Subcutaneous abdominal adipose tissue (tissue), 5 donors: ENCODE data around the gene HHATL.

ENCODE experiments used
- H3K27ac ChIP-seq: one replicate; pipeline ENCODE4 v1.7.0; 2013; ENCODE audit warnings: low read depth, mild to moderate bottlenecking, inconsistent platforms, low read length, moderate library complexity
- H3K27me3 ChIP-seq, 5 donors: one replicate each; pipeline ENCODE4 v1.7.0; 2013; ENCODE audit warnings: low read length in 5 of 5, inconsistent platforms in 1 of 5; ENCODE audit not compliant: control insufficient read depth in 5 of 5, insufficient read depth in 4 of 5
- H3K36me3 ChIP-seq, 5 donors: one replicate each; pipeline ENCODE4 v1.7.0; 2013; ENCODE audit warnings: low read length in 5 of 5; ENCODE audit not compliant: control insufficient read depth in 5 of 5, insufficient read depth in 5 of 5
- H3K4me1 ChIP-seq, 5 donors: one replicate each; pipeline ENCODE4 v1.7.0; 2013; ENCODE audit warnings: low read length in 5 of 5, mild to moderate bottlenecking in 3 of 5, moderate library complexity in 1 of 5; ENCODE audit not compliant: control insufficient read depth in 5 of 5, insufficient read depth in 5 of 5
- H3K4me3 ChIP-seq, 5 donors: one replicate each; pipeline ENCODE4 v1.7.0; 2013; ENCODE audit warnings: low read length in 5 of 5, low read depth in 1 of 5
- H3K9ac ChIP-seq, 5 donors: one replicate each; pipeline ENCODE4 v1.7.0; 2013; ENCODE audit warnings: low read length in 5 of 5, mild to moderate bottlenecking in 4 of 5, moderate library complexity in 3 of 5
- H3K9me3 ChIP-seq, 5 donors: one replicate each; pipeline ENCODE4 v1.7.0; 2013; ENCODE audit warnings: low read length in 5 of 5; ENCODE audit not compliant: control insufficient read depth in 5 of 5
- donor health status: healthy.
- donor health status: healthy.
- donor health status: healthy.
- donor health status: healthy.
- donor health status: healthy.

The HHATL gene

DNA sequence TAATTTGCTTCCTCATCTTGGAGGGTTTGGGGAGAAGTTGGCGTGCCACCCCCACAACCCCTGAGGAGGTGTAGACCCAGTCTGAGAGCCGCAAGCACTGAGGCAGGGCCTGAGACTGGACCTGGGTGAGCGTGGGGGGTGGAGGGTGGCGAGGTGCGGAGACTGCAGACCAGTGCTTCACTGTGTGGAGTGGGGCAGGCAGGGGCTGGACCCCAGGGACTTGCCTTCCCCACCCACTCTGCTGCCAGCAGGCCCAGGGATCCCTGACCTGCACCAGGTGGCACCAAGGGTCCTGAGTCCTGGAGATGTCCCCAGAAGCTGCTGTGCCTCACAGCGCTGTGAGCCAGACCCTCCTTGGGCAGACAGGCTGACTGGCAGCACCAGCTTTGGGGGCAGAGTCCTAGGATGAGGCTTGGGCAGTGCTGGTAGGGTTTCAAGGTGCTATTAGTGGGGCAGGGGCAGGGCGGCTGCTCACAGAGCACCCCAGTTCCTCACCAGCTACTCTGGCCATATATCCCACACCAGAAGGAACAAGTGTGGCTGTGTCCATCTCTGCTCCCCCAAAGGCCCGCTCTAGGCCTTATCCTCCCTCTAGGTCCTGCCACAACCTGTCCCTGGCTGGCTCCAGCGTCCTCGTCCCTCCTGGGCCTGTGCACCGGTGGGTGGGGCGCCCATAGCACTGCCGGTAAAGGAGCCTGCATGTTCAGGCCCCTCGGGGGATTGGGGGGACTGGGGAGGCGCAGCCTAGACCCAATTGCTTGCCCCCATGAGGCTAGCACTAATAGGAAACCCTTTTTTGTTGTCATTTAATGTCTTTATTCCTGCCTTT, 37.3 kb downstream of the HHATL start:
- Histone ChIP-seq H3K27me3 (peaks cover 0 to 3% (median 0%) of the 10 kb centered on the region in 5 donors), H3K27ac (no peak overlapping the region), H3K9me3 (peaks cover 0 to 6% (median 0%) of the 10 kb centered on the region in 5 donors), H3K9ac (no peak overlapping the region), H3K4me3 (no peak overlapping the region), H3K36me3 (peaks cover 0 to 7% (median 0%) of the 10 kb centered on the region in 5 donors), H3K4me1 (peaks cover 0 to 20% (median 10%) of the 10 kb centered on the region in 5 donors)

DNA sequence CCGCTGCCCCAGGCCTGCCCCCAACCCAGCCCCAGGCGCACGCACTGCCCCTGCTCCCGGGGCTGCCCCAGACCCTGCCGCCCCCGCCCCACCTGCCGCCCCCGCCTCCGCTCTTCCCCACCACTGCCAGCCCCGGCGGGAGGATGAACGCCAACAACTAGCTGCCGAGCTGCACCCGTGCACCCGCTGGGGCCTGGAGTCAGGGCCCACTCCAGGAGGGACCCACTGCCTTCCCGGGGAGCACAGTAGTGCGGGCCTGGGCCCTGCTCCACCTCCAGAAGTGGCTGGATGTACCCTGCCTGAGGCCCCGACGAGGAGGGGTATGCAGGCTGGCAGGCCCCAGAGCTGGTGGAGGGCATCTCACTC, 38.2 kb downstream of the HHATL start:
- peaks cover 0 to 6% (median 0%) of the 10 kb centered on the region in 5 donors for H3K9me3 ChIP-seq
- H3K9ac ChIP-seq = no peak overlapping the region
- no peaks in the 10 kb centered on the region for H3K27me3 ChIP-seq
- H3K4me3 ChIP-seq = no peak overlapping the region
- H3K36me3 ChIP-seq = peaks cover 0 to 15% (median 7%) of the 10 kb centered on the region in 5 donors
- H3K4me1 ChIP-seq = peaks cover 0 to 20% (median 10%) of the 10 kb centered on the region in 5 donors
- H3K27ac ChIP-seq = no peak overlapping the region

DNA sequence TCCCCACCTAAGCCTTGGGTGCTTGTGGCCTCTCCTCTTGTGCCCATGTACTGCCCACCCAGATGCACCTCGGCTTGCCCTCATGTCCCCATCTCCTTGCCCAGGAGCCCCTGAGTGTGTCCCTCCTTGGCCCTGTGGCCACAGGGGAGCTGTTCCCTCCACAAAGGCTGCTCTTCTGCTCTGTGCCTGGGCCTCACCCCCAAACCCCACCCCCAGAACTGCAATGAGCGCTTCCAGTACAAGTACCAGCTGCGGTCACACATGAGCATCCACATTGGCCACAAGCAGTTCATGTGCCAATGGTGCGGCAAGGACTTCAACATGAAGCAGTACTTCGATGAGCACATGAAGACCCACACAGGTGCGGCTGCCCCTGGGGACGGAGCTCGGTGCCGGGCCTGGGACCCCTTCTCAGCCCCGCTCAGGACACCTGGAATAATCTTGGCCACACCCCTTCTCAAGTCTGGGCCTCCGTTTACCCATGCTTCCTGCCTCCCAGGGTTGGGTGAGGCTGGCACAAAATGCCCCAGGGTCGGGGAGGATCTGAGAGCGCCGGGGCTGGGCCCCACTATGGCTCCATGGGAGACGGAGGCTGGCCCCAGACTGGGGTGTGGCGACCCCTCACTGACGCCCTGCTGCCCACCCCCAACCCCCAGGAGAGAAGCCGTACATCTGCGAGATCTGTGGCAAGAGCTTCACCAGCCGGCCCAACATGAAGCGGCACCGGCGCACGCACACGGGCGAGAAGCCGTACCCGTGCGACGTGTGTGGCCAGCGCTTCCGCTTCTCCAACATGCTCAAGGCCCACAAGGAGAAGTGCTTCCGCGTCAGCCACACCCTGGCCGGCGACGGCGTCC, 38.8 kb downstream of the HHATL start:
- Histone ChIP-seq H3K36me3 (peaks cover 0 to 17% (median 7%) of the 10 kb centered on the region in 5 donors), H3K9ac (no peak overlapping the region), H3K4me3 (no peak overlapping the region), H3K27me3 (no peaks in the 10 kb centered on the region), H3K9me3 (peaks cover 0 to 6% (median 0%) of the 10 kb centered on the region in 5 donors), H3K27ac (no peak overlapping the region), H3K4me1 (peaks cover 0 to 20% (median 10%) of the 10 kb centered on the region in 5 donors)

DNA sequence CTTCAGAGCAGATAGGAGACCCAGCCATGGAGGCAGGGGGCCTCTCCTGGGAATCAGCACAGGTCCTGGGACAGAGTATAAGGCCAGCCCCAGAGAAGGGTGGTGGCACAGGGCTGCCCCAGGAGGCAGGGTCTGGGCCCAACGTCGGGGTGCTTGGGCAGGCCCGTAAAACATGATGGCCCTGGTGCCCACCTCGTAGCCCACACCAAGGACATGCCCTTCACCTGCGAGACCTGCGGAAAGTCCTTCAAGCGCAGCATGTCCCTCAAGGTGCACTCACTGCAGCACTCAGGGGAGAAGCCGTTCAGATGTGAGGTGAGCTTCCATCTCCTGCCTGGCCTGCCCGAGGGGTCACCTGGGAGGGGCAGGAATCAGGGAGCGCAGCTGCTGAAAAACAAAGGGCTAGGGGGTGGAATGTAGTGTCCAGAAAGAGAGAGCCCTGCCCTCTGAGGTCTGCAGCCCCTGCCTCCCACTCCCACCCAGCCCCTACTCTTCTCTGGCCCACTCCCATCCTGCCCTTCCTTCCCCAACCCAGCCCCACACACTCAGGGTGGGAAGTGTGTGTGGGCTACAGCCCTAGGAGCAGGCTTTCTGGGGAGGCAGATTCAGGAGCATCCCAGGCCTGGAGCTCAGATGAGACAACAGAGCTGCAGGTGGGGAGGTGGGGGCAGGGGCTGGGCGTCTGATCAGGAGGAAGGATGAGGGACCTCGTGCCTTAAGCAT, 39.6 kb downstream of the HHATL start:
- peaks cover 0 to 20% (median 10%) of the 10 kb centered on the region in 5 donors for H3K4me1 ChIP-seq

DNA sequence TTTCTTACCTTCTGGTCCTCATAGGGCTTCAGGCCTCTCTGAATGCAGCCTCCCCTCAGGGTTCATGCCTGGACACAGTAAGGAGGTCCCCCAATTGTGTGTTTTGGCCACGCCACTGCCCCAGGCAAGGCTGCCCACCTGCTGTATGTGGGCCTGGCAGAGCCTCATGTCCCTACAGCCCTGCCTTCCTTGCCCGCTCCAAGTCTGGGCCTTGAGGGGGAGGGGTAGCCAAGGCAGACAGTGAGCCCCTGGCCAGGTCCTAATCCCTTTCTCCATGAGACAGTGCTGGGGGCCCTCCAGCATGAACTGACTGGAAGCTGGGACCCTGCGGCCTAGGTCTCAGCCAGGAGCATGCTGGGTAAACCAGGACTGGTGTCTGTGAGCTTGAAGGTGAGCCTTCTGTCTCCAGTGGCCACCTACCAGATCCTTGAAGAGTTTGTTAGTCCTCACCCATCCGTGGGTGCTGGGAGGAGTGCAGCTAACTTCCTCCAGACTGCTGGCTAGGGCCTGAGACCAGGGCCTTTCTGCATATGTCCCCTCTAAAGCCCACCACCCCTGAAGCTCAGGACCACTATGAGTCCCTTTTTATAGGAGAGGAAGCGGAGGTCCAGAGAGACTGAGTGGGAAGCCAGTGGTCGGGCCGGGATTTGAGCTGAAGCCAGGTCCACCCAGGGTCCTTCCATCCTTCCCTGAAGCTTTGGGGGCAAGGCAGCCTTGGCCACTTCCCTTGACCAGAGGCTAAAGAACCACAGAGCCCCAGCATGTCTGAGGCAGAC, 40.4 kb downstream of the HHATL start:
- H3K27ac ChIP-seq = no peak overlapping the region
- H3K36me3 ChIP-seq = peaks cover 0 to 28% (median 17%) of the 10 kb centered on the region in 5 donors
- no peak overlapping the region for H3K9ac ChIP-seq
- H3K27me3 ChIP-seq = no peaks in the 10 kb centered on the region
- no peak overlapping the region for H3K4me3 ChIP-seq
- peaks cover 0 to 16% (median 9%) of the 10 kb centered on the region in 5 donors for H3K4me1 ChIP-seq
- H3K9me3 ChIP-seq = no peaks in the 10 kb centered on the region

More for the DNA sequence above, 39.6 kb downstream of the HHATL start:
- peaks cover 0 to 25% (median 16%) of the 10 kb centered on the region in 5 donors for H3K36me3 ChIP-seq
- no peaks in the 10 kb centered on the region for H3K9me3 ChIP-seq
- no peak overlapping the region for H3K9ac ChIP-seq
- no peak overlapping the region for H3K27ac ChIP-seq
- no peaks in the 10 kb centered on the region for H3K27me3 ChIP-seq
- H3K4me3 ChIP-seq = no peak overlapping the region

DNA sequence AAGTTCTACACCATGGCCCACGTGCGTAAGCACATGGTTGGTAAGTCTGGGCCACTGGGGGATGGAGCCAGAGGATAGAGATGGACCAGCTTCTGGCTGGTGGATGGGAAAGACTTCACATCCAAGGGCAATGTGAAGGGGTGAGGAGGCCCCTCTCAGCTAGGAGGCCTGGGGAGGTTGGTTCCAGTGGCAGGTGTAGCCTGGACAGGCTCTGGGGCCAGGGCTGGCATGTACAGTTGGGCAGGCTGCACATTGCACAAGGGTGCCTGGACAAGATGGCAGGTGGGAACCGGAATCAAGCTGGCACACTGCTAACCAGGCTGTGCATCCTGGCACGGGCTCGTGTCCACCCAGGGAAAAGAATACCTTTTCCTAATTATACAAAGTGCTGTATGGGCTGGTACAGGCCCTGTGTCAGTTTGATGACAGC, 41.0 kb downstream of the HHATL start:
- Histone ChIP-seq H3K4me1 (peaks cover 0 to 10% (median 6%) of the 10 kb centered on the region in 5 donors), H3K27me3 (no peaks in the 10 kb centered on the region), H3K9me3 (no peaks in the 10 kb centered on the region), H3K36me3 (peaks cover 0 to 28% (median 17%) of the 10 kb centered on the region in 5 donors), H3K27ac (no peak overlapping the region), H3K9ac (no peak overlapping the region), H3K4me3 (no peak overlapping the region)

DNA sequence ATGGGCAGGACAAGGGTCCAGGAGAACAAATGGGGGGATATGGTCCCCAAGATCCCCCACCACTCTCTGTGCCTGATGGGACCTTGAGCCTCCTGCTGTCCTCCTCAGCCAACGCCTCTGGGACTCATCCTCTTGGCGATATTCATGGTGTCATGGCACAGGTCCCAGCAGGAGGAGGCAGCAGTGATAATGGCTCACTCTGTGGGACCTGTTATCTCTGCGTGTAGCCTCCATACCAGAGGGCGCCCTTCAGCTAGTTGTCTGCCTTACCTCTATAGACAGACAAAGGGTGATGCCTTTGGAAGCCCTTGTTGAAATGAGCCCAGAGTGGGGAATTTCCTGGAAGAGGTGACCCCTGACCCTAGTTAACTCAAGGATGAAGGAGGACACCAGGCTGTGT, 41.7 kb downstream of the HHATL start:
- Histone ChIP-seq H3K27ac (no peak overlapping the region), H3K9ac (no peak overlapping the region)

DNA sequence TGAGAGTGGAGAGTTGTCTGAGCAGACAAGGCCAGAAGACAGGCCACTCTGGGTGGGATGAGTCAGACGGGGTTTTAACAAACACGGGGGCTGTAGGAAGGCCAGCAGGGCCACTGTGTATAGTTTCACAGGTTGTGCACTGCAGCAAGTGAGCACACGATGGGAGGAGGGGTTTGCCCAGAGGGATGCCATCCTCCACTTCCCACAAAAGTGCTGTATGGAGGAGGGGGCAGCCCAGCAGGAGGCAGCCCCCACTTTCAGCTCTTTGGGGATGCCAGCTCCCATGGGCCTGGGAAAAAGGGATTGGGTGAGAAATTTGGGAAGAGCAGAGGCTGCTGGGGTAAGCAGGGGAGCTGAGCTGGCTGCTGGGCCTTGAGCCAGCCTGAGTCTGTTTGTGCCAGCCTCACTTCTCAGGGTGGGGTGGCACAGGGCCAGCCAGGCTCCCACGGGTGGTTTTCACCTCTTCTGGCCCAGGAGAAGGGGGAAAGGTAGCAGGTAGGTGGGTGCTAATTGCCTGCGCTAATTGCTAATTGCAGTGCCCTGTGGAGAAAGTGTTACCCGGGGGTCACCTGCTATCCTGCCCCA, 42.4 kb downstream of the HHATL start:
- H3K9ac ChIP-seq = no peak overlapping the region
- H3K27me3 ChIP-seq = no peaks in the 10 kb centered on the region
- H3K4me3 ChIP-seq = no peak overlapping the region
- no peak overlapping the region for H3K27ac ChIP-seq
- H3K4me1 ChIP-seq = peaks cover 3 to 13% (median 10%) of the 10 kb centered on the region in 5 donors
- H3K9me3 ChIP-seq = no peaks in the 10 kb centered on the region
- peaks cover 0 to 28% (median 17%) of the 10 kb centered on the region in 5 donors for H3K36me3 ChIP-seq

More for the DNA sequence above, 41.7 kb downstream of the HHATL start:
- H3K4me3 ChIP-seq = no peak overlapping the region
- peaks cover 0 to 28% (median 17%) of the 10 kb centered on the region in 5 donors for H3K36me3 ChIP-seq
- H3K9me3 ChIP-seq = no peaks in the 10 kb centered on the region
- H3K4me1 ChIP-seq = peaks cover 0 to 7% (median 4%) of the 10 kb centered on the region in 5 donors
- H3K27me3 ChIP-seq = no peaks in the 10 kb centered on the region
